ENCODE results near the gene ITM2C. TPM values are rescaled to one million over a fixed set of nuclear protein-coding genes. Genes with fewer than 3 reads are reported as not detected.

The ITM2C gene
- total and polyA plus RNA-seq, 2 experiments from 2014 or later, result 241 to 367 TPM

GRCh38 chr2:230868161-230868946, 3.6 kb downstream of the ITM2C start (continued):
- TF ChIP-seq ZNF462 (CRISPR knock-in tag; IDR thresholded peaks at IDR 0.05) (no peak), STAT1 (IDR thresholded peaks at IDR 0.05; ENCODE audit: unreplicated experiment) (no peak)

GRCh38 chr2:230868947-230869913, 4.5 kb downstream of the ITM2C start:
- H3K4me1 ChIP-seq (ENCODE audit: insufficient read depth), result peaks cover 60% of the 10 kb centered on the region
- H3K27ac ChIP-seq (ENCODE audit: low read depth), result peak overlapping the region; percentile 97
- peak overlapping the region; percentile 96 for H3K27ac Mint-ChIP-seq
- no peak for TF ChIP-seq ZNF114 (CRISPR knock-in tag; IDR thresholded peaks at IDR 0.05)
- no peak for TF ChIP-seq EZH2phosphoT487 (IDR thresholded peaks at IDR 0.05; ENCODE audit: unreplicated experiment)
- TF ChIP-seq ZNF331 (CRISPR knock-in tag; IDR thresholded peaks at IDR 0.05; ENCODE audit: low read depth), result no peak
- no peak for TF ChIP-seq REST (IDR thresholded peaks at IDR 0.05; ENCODE audit: unreplicated experiment)
- TF ChIP-seq CREB1 (CRISPR knock-in tag; IDR thresholded peaks at IDR 0.05; ENCODE audit: low read depth), result no peak
- TF ChIP-seq EZH2 (IDR thresholded peaks at IDR 0.05; ENCODE audit: low read depth, unreplicated experiment), result no peak
- TF ChIP-seq NANOG (IDR thresholded peaks at IDR 0.05; ENCODE audit: borderline replicate concordance), result no peak
- TF ChIP-seq ETS1 (IDR thresholded peaks at IDR 0.05), result no peak

More at GRCh38 chr2:230868947-230869913, 4.5 kb downstream of the ITM2C start:
- Mint-ChIP-seq H3K9me3 (no peaks in the 10 kb centered on the region), H3K27me3 (ENCODE audit: insufficient read depth, low read depth, poor library complexity) (peaks cover 24% of the 10 kb centered on the region), H3K4me3 (peak overlapping the region; percentile 75), H3K36me3 (ENCODE audit: low read depth) (peaks cover 27% of the 10 kb centered on the region), H3K4me1 (peaks cover 62% of the 10 kb centered on the region)
- Histone ChIP-seq H3K79me2 (replicated peaks; ENCODE audit: insufficient read depth) (peaks cover 94% of the 10 kb centered on the region), H3K27me3 (ENCODE audit: insufficient read depth) (no peaks in the 10 kb centered on the region), H3K36me3 (ENCODE audit: insufficient read depth) (no peaks in the 10 kb centered on the region), H2AFZ (no peak overlapping the region), H3K4me2 (peak overlapping the region; percentile 85), H3K9me2 (ENCODE audit: insufficient read depth) (no peaks in the 10 kb centered on the region), H4K20me1 (replicated peaks; ENCODE audit: insufficient read depth) (peaks cover 32% of the 10 kb centered on the region), H3F3A (replicated peaks; ENCODE audit: low read depth) (peaks cover 9% of the 10 kb centered on the region; the same call in 1 of the 2 replicates), H3K4me3 (peak overlapping the region; percentile 53)
- ATAC-seq (peak; percentile 12), DNase-seq (ENCODE audit: low spot score) (peak; percentile 59)
